ENCODE measurements around the gene ZDHHC19.
"Not testable (repeated sequence)": the region's sequence is repeated elsewhere in the genome, so short reads cannot be mapped to it uniquely, and the experiment has no call there.

Gene ZDHHC19

DNA sequence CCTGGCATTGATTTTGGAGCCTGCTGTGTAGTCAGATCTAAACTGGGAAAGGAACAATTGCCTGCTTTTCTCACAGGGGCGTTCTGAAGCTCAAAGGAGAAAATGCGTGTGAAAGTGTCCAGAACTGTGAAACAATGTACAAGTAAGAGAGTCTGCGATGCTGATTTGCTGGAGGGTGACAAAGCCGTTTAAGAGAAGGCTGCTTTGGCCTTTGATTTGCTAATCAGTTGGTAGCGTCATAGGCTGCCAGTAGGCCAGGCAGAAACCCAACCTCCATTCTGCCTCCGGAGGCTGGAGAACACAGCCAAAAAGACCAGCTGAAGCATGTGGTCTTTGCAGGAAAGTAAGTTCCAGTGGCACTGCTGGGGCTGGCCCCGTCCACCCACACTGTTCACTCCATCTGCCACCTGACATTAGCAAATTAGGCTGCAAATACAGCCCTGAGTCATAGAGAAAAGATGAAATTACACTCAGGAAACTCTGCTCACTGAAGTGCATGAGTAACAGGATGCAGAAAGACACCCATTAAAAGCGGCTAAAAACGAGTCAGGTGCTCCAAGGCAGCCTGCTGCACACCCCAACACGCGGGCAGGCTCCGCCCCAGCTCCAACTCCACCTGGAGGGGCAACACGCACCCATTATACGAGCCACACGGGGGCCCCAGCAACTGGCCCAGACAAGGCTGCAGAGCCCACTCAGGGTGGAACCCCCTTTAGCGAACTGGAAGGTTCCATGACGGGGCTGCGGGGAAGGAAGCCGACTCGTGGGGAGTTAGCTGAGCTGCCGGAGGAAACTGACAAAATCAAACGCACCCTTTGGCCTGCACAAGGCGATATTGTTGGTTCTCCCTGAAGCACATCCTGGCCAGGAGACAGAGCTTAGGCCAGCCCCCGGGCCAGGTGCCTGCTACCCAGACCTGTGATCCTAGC is 31.6 kb downstream of the ZDHHC19 start:
- in situ Hi-C loops (cut with HindIII; ENCODE audit: low sequenced_read_pairs): loop anchor here (5.0 kb wide), 4 partner anchors 53 to 142 kb away; partner anchors contain the start of gene TFRC

DNA sequence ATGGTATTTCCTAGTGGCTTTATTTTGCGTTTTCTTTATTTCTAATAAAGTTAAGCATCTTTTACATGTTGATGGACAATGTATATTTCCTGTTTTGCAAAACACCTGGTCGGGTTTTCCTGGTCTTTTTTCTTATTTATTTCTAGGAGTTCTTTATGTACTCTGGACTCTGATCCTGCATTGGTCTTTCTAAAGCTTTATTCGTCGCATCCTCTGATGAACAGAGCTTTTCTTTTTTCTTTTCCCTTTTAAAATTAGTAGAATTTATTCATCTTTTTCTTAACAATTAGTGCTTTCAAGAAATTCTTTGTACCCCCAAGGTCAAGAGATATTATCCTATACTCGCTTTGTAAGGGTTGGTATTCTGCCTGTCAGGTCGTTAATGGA is 32.2 kb downstream of the ZDHHC19 start:
- in situ Hi-C loops (cut with HindIII; ENCODE audit: low sequenced_read_pairs): loop anchor here (5.0 kb wide), 4 partner anchors 53 to 142 kb away; partner anchors contain the start of gene TFRC

GRCh38 chr3:196177967-196178366 is 33.2 kb downstream of the ZDHHC19 start:
- in situ Hi-C loops (cut with HindIII; ENCODE audit: low sequenced_read_pairs): loop anchor here (5.0 kb wide), 4 partner anchors 54 to 141 kb away; partner anchors contain the start of gene TFRC

- in situ Hi-C loops (cut with HindIII; ENCODE audit: low sequenced_read_pairs): loop anchor here (5.0 kb wide), 4 partner anchors 55 to 140 kb away; partner anchors contain the start of gene TFRC
Measured at GRCh38 chr3:196177567-196177966, 33.6 kb downstream of the ZDHHC19 start.

- in situ Hi-C loops (cut with HindIII; ENCODE audit: low sequenced_read_pairs): loop anchor here (5.0 kb wide), 4 partner anchors 57 to 138 kb away; partner anchors contain the start of gene TFRC
Measured at GRCh38 chr3:196175722-196176121, 35.5 kb downstream of the ZDHHC19 start.

DNA sequence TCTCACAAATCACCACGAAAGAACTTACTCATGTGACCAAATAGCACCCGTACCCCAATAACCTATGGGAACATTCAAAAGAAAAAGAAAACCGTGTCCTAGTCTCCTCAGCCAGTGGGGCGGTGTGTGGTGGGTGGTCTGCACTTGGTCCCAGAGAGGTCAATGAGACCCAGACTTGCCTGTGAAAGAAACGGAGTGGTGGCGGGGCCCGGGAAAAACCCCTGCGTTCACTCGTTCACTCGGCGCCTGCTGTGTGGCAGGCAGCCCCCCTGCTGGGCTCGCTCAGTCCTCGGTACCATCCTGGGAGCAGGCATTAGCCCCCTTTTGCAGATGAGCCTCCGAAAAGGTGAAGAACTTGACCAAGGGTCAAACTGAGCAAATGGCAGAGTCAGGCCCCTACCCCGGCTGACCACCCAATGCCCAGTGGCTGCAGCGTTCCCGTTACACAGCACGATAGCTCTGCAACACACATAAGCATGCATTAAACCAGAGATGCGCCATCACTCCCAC is 36.0 kb downstream of the ZDHHC19 start:
- in situ Hi-C loops (cut with HindIII; ENCODE audit: low sequenced_read_pairs): loop anchor here (5.0 kb wide), 4 partner anchors 57 to 138 kb away; partner anchors contain the start of gene TFRC

DNA sequence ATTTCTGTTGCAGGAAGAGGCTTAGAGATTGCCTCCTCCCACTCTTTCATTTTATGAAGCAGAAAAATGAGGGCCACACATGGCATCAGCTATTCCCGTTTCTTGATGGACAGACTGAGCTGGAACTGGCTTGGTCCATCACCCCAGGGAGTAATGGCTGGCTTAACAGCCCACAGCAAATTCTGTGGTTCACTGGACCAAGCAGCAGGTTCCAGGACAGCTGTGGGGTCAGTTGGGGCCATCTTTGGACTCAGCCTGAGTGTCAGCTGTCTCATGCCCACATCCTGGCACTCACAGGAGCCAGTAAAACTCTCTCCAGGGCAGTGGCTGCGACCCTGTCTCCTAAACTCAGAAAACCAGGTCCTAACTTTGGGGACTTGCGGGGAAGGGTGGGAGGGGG is 36.5 kb downstream of the ZDHHC19 start:
- in situ Hi-C loops (cut with HindIII; ENCODE audit: low sequenced_read_pairs): loop anchor here (5.0 kb wide), 4 partner anchors 57 to 137 kb away; partner anchors contain the start of gene TFRC

DNA sequence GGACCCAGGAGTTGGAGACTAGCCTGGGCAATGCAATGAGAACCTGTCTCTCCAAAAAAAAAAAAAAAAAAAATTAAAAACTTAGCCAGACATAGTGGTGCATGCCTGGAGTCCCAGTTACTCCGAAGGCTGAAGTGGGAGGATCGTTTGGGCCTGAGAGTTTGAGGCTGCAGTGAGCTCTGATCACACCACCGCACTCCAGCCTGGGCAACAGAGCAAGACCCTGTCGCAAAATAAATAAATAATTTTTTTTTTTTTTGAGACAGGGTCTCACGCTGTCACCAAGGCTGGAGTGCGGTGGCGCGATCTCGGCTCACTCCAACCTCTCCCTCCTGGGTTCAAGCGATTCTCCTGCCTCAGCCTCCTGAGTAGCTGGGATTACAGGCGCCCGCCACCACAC is 40.9 kb downstream of the ZDHHC19 start:
- in situ Hi-C loops (cut with HindIII; ENCODE audit: low sequenced_read_pairs): not testable (repeated sequence)

DNA sequence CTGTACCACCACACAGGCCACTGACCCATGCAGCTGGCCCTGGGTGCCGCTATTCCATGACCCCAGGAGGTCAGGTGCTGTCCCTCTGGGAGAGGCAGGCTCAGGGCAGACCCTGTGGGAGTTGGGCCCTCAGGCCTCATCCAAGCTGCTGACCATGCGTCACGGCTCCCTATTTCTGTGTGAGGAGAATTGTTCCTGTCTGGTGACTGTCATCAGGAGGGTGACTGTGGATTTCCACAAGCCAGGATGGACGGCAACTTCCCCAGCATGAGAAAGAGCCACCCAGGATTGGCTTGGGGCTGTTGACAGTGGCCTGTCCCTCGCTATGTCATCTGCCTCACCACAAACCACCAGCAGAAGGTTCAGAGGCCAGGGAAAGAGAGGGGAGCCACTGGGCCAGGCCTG is 41.4 kb downstream of the ZDHHC19 start:
- in situ Hi-C loops (cut with HindIII; ENCODE audit: low sequenced_read_pairs): no loop called here

DNA sequence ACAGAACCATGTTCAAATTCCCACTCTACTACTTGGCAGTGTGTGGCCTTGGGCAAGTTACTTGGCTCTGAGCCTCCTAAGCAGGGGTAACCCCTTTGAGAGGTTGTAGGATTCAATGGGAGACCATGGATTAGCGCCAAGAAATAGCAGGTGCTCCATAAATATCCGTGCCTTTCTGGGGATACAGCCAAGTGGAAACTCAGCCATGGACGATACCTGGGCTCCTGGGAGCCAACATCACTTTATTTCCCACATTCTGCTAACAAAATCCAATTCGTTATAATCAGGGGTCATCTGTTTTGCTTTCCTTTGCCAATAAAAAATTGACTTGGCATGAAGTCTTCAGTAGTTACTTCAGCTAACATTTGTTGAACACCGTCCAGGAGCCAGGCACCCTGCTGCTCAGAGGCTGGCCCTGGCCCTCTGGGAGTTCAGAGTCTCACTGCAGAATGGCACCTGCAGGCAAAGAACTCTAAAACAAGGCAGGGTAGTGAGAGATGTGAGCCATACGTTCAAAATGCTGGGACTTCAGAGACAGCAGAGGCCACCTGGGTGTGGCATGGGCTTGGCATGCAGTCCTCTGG is 42.3 kb downstream of the ZDHHC19 start:
- in situ Hi-C loops (cut with HindIII; ENCODE audit: low sequenced_read_pairs): no loop called here

GRCh38 chr3:196166741-196167140 is 44.5 kb downstream of the ZDHHC19 start:
- in situ Hi-C loops (cut with HindIII; ENCODE audit: low sequenced_read_pairs): no loop called here

GRCh38 chr3:196165850-196166249 is 45.4 kb downstream of the ZDHHC19 start:
- in situ Hi-C loops (cut with HindIII; ENCODE audit: low sequenced_read_pairs): no loop called here

- in situ Hi-C loops (cut with HindIII; ENCODE audit: low sequenced_read_pairs): not testable (repeated sequence)
Measured at GRCh38 chr3:196165006-196165575, 46.1 kb downstream of the ZDHHC19 start.

DNA sequence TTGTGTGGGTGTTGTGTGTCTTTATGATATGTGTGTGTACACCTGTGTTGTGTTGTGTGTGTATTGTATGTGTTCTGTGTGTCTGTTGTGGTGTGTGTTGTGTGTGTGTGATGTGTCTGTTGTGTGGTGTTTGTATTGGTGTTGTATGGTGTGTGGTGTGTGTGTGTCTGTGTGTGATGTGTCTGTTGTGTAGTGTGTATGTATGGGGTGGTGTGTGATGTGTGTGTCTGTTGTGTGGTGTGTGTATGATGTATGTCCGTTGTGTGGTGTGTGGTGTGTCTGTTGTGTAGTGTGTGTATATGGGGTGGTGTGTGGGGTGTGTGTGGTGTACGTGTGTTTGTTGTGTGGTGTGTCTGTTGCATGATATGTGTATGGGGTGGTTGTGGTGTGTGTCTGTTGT is 46.6 kb downstream of the ZDHHC19 start:
- in situ Hi-C loops (cut with HindIII; ENCODE audit: low sequenced_read_pairs): no loop called here

- in situ Hi-C loops (cut with HindIII; ENCODE audit: low sequenced_read_pairs): no loop called here
Measured at GRCh38 chr3:196163666-196164493, 47.3 kb downstream of the ZDHHC19 start.

DNA sequence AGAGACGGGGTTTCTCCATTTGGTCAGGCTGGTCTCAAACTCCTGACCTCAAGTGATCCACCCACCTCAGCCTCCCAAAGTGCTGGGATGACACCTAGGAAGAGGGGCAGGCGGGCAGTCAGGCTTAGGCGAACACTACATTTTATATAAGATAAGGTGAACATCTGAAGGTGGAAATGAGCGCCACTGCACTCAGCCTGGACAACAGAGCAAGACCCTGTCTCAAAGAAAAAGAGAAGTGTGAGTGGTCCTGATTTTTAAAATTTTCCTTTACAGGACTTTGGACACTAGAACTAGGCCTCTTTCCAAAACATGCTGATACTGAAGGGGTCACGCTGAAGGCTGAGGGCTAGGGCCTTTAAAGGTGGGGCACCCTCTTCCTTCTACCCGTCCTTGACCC is 48.0 kb downstream of the ZDHHC19 start:
- in situ Hi-C loops (cut with HindIII; ENCODE audit: low sequenced_read_pairs): no loop called here

DNA sequence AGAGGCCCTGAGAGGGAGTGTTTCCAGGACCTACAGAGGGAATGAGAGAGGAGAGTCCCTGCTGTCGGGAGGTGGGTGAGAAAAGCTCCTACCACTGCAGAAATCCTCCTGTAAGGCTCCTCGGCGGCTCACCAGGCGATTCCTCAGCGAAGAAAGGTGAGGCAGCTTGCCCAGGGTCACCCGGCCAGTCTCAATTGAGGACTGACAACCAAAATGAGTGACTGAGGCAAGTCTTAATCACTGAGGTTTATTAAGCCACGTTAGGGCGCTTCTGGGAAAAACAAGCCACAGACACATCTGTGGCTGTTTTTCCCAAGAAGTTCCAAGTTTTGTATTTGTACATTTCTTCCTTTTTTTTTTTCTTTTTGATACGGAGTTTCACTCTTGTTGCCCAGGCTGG is 48.5 kb downstream of the ZDHHC19 start:
- in situ Hi-C loops (cut with HindIII; ENCODE audit: low sequenced_read_pairs): no loop called here

DNA sequence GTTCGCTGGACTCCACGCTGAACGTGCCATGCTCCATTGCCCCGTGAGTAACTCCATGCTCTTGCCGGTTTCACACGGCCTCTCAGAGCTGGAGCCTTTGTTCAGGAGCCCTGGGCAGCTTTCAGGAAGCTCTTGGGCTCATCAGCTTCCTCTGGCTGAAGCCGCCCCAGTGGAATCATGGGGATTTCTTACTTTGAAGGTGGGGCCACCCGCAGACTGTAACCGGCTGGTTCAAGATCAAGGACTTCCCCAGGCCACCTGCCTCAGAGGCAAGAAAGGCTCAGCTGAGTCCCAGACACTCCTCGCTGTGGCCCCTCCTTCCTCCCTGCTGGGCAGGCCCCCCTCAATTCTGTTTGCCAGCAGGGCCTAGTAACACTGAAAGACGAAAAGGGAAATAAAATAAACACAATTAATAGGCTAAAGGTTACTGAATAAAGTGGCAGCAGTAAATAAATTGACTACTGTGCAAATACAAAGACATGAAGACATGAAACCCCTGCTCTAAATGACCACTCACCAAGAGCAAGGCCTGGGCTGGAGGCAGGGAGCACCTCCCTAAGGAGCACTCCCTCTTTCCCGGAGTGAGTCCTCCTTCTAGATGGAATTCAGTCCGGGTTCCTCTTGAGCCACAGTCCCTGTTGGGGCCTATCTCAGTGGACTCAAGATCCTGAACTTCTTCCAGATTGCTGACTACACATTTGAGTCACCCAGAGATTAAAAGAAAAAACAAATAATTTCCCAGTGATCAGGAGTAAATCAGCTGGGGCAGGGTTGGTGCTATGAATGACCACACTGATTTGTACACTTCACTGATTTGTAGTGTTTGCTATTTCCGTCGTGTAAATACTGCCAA is 51.0 kb downstream of the ZDHHC19 start:
- in situ Hi-C loops (cut with HindIII; ENCODE audit: low sequenced_read_pairs): no loop called here

GRCh38 chr3:196159526-196159925 is 51.7 kb downstream of the ZDHHC19 start:
- in situ Hi-C loops (cut with HindIII; ENCODE audit: low sequenced_read_pairs): no loop called here

Measured in endothelial cell of hepatic sinusoid (primary cell).